Heart left ventricle (tissue), 13 donors: ENCODE measurements around the gene THADA.
"Not testable (repeated sequence)": the region's sequence is repeated elsewhere in the genome, so short reads cannot be mapped to it uniquely, and the experiment has no call there.

Experiments
- CTCF ChIP-seq, 12 donors: fragments of 200-600 bp; sonication (generic) in 4 of 12; IDR thresholded peaks; one replicate each; pipeline versions ENCODE4 v1.5.0 to v1.8.0; 2018 to 2022; ENCODE audit warnings: antibody characterized with exemption in 12 of 12, mild to moderate bottlenecking in 5 of 12
- POLR2A ChIP-seq, 2 donors: fragments of 450-650 bp; IDR thresholded peaks; one replicate each; pipeline ENCODE4 v1.6.1; 2017; ENCODE audit warnings: antibody characterized with exemption in 2 of 2, mild to moderate bottlenecking in 2 of 2, moderate library complexity in 2 of 2
- donor health status: ischemic (EF 13 %, LVEDD 7.1; RV severe dilation, severe dysfunction).
- donor health status: DM: no; HTN: yes; CAD: no.
- donor health status: DM: no; HTN: no; CAD: no.
- donor health status: ischemic (EF 25% LVEDD 6.9; RV normal size, moderate dysfunction).
- donor health status: ischemic (EF 25% LVEDD 5.7; RV mildly dilated, moderate dysfunction).
- donor health status: ischemic (EF 35%, LVEDD 5.7; RV mildly dilated, moderate dysfunction).
- donor health status: nonischemic (EF 11% LVEDD 7.7; RV severe dilation, severe dysfunction).
- donor health status: DM: yes; HTN: yes; CAD: no.
- donor health status: PGD.
- donor health status: ischemic (EF 29% LVEDD 5.4; RV normal size, mild dysfunction).
- donor health status: nonischemic (EF 23%, LVEDD 6.1; RV moderate dilation, normal function).

GRCh38 chr2:43189861-43190260 lies 406.0 kb downstream of the THADA start:
- not testable (repeated sequence) for TF ChIP-seq CTCF, POLR2A (IDR thresholded peaks at IDR 0.05)
